Measurements from ENCODE around the gene TRNP1.
A peak's percentile ranks its signal among the peaks of the same experiment; 100 is the strongest.
"Not testable (repeated sequence)": the region's sequence is repeated elsewhere in the genome, so short reads cannot be mapped to it uniquely, and the experiment has no call there.

The TRNP1 gene, protein sequence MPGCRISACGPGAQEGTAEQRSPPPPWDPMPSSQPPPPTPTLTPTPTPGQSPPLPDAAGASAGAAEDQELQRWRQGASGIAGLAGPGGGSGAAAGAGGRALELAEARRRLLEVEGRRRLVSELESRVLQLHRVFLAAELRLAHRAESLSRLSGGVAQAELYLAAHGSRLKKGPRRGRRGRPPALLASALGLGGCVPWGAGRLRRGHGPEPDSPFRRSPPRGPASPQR

GRCh38 chr1:26993237-26994019, at the start of gene TRNP1:
Gene TRNP1, plus strand, starts transcription at chr1:26993692. Its CDS starts 95 bp downstream, at chr1:26993787.
- H3K4me1 Mint-ChIP-seq: peaks cover 22% of the 10 kb centered on the region
- H3K27ac Mint-ChIP-seq: peak within 1 kb of the TSS; percentile 72
- peaks cover 27% of the 10 kb centered on the region for H3K27me3 Mint-ChIP-seq
- H3K9me3 Mint-ChIP-seq: no peaks in the 10 kb centered on the region
- peak within 1 kb of the TSS; percentile 82 for H3K4me3 Mint-ChIP-seq
- no peaks in the 10 kb centered on the region for H3K36me3 Mint-ChIP-seq

DNA sequence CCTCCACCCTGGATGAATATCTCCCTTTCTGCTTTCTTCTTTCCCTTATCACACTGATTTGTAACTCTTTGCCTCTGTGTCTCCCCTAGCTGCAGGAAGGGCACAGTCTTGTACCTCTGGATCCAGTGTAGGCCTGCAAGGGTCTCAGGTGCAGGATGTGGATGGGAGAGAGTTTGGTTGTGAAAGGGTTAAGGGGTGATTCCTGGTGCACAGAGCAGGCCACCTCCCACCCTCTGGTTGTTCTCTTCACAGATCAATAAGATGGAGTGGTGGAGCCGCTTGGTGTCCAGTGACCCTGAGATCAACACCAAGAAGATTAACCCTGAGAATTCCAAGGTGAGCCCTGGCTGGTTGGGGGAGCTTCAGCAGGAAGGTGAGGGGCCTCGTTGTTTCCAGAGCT, 48.4 kb upstream of the TRNP1 start:
- Mint-ChIP-seq H3K27me3 (no peaks in the 10 kb centered on the region), H3K9me3 (no peaks in the 10 kb centered on the region), H3K4me3 (no peak overlapping the region), H3K27ac (no peak overlapping the region), H3K36me3 (peaks cover 11% of the 10 kb centered on the region), H3K4me1 (no peaks in the 10 kb centered on the region)

- Mint-ChIP-seq H3K36me3 (peaks cover 11% of the 10 kb centered on the region), H3K4me3 (no peak overlapping the region), H3K27ac (no peak overlapping the region)
Observed at GRCh38 chr1:26945728-26946127, 47.8 kb upstream of the TRNP1 start.

DNA sequence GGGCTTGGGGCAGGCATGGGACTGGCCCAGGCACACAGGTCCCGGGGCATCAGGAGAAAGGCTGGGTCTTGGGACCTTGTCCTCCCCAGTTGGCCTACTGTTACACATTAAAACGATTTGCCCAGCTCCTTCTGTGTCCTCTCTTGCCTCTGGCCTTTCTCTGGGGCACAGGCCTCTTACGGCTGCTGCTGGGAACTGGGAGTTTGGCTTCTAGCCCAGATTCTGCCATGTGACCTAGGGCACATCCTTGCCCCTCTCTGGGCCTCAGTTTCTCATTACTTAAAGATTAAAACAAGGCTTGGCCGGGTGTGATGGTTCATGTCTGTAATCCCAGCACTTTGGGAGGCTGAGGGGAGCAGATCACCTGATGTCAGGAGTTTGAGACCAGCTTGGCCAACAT, 47.2 kb upstream of the TRNP1 start:
- H3K27ac Mint-ChIP-seq: no peak overlapping the region
- H3K9me3 Mint-ChIP-seq: no peaks in the 10 kb centered on the region
- H3K4me3 Mint-ChIP-seq: no peak overlapping the region
- H3K36me3 Mint-ChIP-seq: peaks cover 11% of the 10 kb centered on the region
- no peaks in the 10 kb centered on the region for H3K4me1 Mint-ChIP-seq
- no peaks in the 10 kb centered on the region for H3K27me3 Mint-ChIP-seq

More at GRCh38 chr1:26945728-26946127, 47.8 kb upstream of the TRNP1 start:
- Mint-ChIP-seq H3K4me1 (no peaks in the 10 kb centered on the region), H3K9me3 (no peaks in the 10 kb centered on the region), H3K27me3 (no peaks in the 10 kb centered on the region)

GRCh38 chr1:26948725-26949057, 44.8 kb upstream of the TRNP1 start:
- not testable (repeated sequence) for H3K4me1 Mint-ChIP-seq, H3K27me3 Mint-ChIP-seq, H3K9me3 Mint-ChIP-seq, H3K27ac Mint-ChIP-seq, H3K4me3 Mint-ChIP-seq
- H3K36me3 Mint-ChIP-seq: peaks cover 11% of the 10 kb centered on the region

GRCh38 chr1:26949266-26949925, 44.1 kb upstream of the TRNP1 start:
- Mint-ChIP-seq H3K4me3 (no peak overlapping the region), H3K27ac (no peak overlapping the region), H3K9me3 (no peaks in the 10 kb centered on the region), H3K27me3 (no peaks in the 10 kb centered on the region), H3K36me3 (peaks cover 13% of the 10 kb centered on the region), H3K4me1 (no peaks in the 10 kb centered on the region)

GRCh38 chr1:26949926-26950319, 43.6 kb upstream of the TRNP1 start:
- no peaks in the 10 kb centered on the region for H3K4me1 Mint-ChIP-seq
- no peaks in the 10 kb centered on the region for H3K9me3 Mint-ChIP-seq
- peaks cover 13% of the 10 kb centered on the region for H3K36me3 Mint-ChIP-seq
- H3K4me3 Mint-ChIP-seq: no peak overlapping the region
- no peak overlapping the region for H3K27ac Mint-ChIP-seq
- H3K27me3 Mint-ChIP-seq: no peaks in the 10 kb centered on the region

GRCh38 chr1:26950602-26951001, 42.9 kb upstream of the TRNP1 start:
- peaks cover 8% of the 10 kb centered on the region for H3K36me3 Mint-ChIP-seq
- H3K27ac Mint-ChIP-seq: no peak overlapping the region
- H3K9me3 Mint-ChIP-seq: no peaks in the 10 kb centered on the region
- no peak overlapping the region for H3K4me3 Mint-ChIP-seq
- no peaks in the 10 kb centered on the region for H3K4me1 Mint-ChIP-seq
- no peaks in the 10 kb centered on the region for H3K27me3 Mint-ChIP-seq

- Mint-ChIP-seq H3K9me3 (no peaks in the 10 kb centered on the region), H3K27me3 (no peaks in the 10 kb centered on the region), H3K4me1 (no peaks in the 10 kb centered on the region), H3K27ac (no peak overlapping the region), H3K36me3 (peaks cover 8% of the 10 kb centered on the region), H3K4me3 (no peak overlapping the region)
Observed at GRCh38 chr1:26951216-26951615, 42.3 kb upstream of the TRNP1 start.

GRCh38 chr1:26951821-26952497, 41.5 kb upstream of the TRNP1 start:
- Mint-ChIP-seq H3K36me3 (peaks cover 8% of the 10 kb centered on the region), H3K27me3 (no peaks in the 10 kb centered on the region), H3K27ac (no peak overlapping the region), H3K4me3 (no peak overlapping the region), H3K9me3 (no peaks in the 10 kb centered on the region), H3K4me1 (no peaks in the 10 kb centered on the region)

DNA sequence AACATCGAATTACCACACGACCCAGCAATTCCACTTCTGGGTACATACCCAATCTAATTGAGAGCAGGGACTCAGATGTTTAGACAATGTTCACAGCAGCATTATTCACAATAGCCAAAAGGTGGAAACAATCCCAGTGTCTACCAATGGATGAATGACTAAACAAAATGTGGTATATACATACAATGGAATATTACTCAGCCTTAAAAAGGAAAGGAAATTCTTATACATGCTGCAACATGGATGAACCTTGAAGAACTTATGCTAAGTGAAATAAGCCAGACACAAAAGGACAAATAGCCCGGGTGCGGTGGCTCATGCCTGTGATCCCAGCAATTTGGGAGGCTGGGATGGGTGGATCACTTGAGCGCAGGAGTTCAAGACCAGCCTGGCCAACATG, 40.1 kb upstream of the TRNP1 start:
- Mint-ChIP-seq H3K27ac (no peak overlapping the region), H3K9me3 (no peaks in the 10 kb centered on the region), H3K36me3 (peaks cover 8% of the 10 kb centered on the region)

GRCh38 chr1:26956321-26956720, 37.2 kb upstream of the TRNP1 start:
- no peak overlapping the region for H3K4me3 Mint-ChIP-seq
- peaks cover 6% of the 10 kb centered on the region for H3K4me1 Mint-ChIP-seq
- no peaks in the 10 kb centered on the region for H3K27me3 Mint-ChIP-seq
- no peak overlapping the region for H3K27ac Mint-ChIP-seq
- no peaks in the 10 kb centered on the region for H3K9me3 Mint-ChIP-seq
- peaks cover 5% of the 10 kb centered on the region for H3K36me3 Mint-ChIP-seq

More for the DNA sequence above, 40.1 kb upstream of the TRNP1 start:
- Mint-ChIP-seq H3K4me3 (no peak overlapping the region), H3K4me1 (no peaks in the 10 kb centered on the region), H3K27me3 (no peaks in the 10 kb centered on the region)

DNA sequence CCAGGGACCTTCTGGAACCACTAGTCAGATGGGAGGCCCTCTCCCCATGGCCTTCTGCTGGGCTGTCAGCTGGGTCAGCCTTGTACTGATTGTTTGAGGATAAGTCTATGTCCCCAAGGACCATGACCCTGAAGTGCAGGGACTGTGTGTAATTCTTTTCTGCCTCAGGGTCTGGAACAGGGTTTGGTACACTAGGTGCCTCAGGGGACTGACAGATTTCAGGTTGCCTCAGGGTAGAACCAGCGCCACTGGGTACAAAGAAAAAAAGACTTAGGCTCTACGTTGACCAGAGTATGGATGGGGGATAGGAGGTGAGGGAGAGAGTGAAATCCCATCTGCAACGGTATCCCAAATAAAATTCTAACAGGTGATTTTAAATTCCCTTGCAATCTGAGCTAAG, 36.2 kb upstream of the TRNP1 start:
- Mint-ChIP-seq H3K9me3 (no peaks in the 10 kb centered on the region), H3K4me3 (no peak overlapping the region), H3K4me1 (peaks cover 6% of the 10 kb centered on the region), H3K27ac (peak overlapping the region; percentile 65), H3K36me3 (peaks cover 3% of the 10 kb centered on the region), H3K27me3 (no peaks in the 10 kb centered on the region)

GRCh38 chr1:26959270-26959669, 34.2 kb upstream of the TRNP1 start:
- H3K9me3 Mint-ChIP-seq: no peaks in the 10 kb centered on the region
- H3K4me1 Mint-ChIP-seq: peaks cover 6% of the 10 kb centered on the region
- H3K27me3 Mint-ChIP-seq: no peaks in the 10 kb centered on the region
- H3K4me3 Mint-ChIP-seq: peak overlapping the region; percentile 47
- H3K36me3 Mint-ChIP-seq: no peaks in the 10 kb centered on the region
- H3K27ac Mint-ChIP-seq: no peak overlapping the region

GRCh38 chr1:26959722-26960624, 33.5 kb upstream of the TRNP1 start, which contains the start of gene KDF1:
Gene KDF1, minus strand, starts transcription at chr1:26960468. Its CDS starts 8,088 bp downstream, at chr1:26952380.
- H3K27ac Mint-ChIP-seq: no peak within 1 kb of the TSS
- H3K36me3 Mint-ChIP-seq: no peaks in the 10 kb centered on the region
- peaks cover 6% of the 10 kb centered on the region for H3K4me1 Mint-ChIP-seq
- no peaks in the 10 kb centered on the region for H3K9me3 Mint-ChIP-seq
- H3K4me3 Mint-ChIP-seq: peak within 1 kb of the TSS; percentile 82
- H3K27me3 Mint-ChIP-seq: no peaks in the 10 kb centered on the region

All from activated naive CD4-positive, alpha-beta T cell treated with anti-CD3 and anti-CD28 coated beads, Interleukin-2, amount 50 U/mL, for 24 hours (primary cell).